Right ventricle myocardium superior (tissue), 1 donor: ENCODE measurements around the gene SGK1. TPM values are rescaled to one million over a fixed set of nuclear protein-coding genes. Genes with fewer than 3 reads are reported as not detected.

Experiments
- ATAC-seq: fragments of 200-7000 bp; cut with Tn5 transposase; one replicate; pipeline ENCODE4 v1.9.1; 2020; ENCODE audit warnings: mild to moderate bottlenecking; ENCODE audit not compliant: poor library complexity
- DNase-seq: peaks from one replicate; pipeline ENCODE4 v3.0.0-alpha.2; 2020
- intact Hi-C: fragments of 100-400 bp; cut with DNase I; formaldehyde crosslinking; loops from one replicate; pipeline ENCODE4 v1.11.2; 2022
- long read RNA-seq: library from polyadenylated mRNA; unstranded; transcript quantifications from one replicate; pipeline ENCODE4 v2.0.0, GENCODE V29; 2021
- total RNA-seq: library from RNA; stranded (reverse); fragmentation: NEBNext Ultra II Directional; extraction: Animal tissue kit (Norgen Biotek cat#: 25700); gene quantifications from one replicate; pipeline ENCODE4 v1.2.1, GENCODE V29; 2021
- donor health status: DM: no; HTN: yes; CAD: no; lungs with severe emphysema.

Gene SGK1
- 23.6 TPM for total RNA-seq
- long read RNA-seq, transcript SGK1-203 (11 exons, 2,414 nt) = minor isoform, 6 of 48 reads
- long read RNA-seq, transcript SGK1-201 (12 exons, 2,401 nt) = minor isoform, 15 of 48 reads
- long read RNA-seq, transcript SGK1-205 (12 exons, 2,686 nt) = major isoform, 21 of 48 reads
- long read RNA-seq, partial matches to known transcripts = 3 of 48 reads
- long read RNA-seq, other reads (novel, unspliced or antisense) = 3 of 48 reads

DNA sequence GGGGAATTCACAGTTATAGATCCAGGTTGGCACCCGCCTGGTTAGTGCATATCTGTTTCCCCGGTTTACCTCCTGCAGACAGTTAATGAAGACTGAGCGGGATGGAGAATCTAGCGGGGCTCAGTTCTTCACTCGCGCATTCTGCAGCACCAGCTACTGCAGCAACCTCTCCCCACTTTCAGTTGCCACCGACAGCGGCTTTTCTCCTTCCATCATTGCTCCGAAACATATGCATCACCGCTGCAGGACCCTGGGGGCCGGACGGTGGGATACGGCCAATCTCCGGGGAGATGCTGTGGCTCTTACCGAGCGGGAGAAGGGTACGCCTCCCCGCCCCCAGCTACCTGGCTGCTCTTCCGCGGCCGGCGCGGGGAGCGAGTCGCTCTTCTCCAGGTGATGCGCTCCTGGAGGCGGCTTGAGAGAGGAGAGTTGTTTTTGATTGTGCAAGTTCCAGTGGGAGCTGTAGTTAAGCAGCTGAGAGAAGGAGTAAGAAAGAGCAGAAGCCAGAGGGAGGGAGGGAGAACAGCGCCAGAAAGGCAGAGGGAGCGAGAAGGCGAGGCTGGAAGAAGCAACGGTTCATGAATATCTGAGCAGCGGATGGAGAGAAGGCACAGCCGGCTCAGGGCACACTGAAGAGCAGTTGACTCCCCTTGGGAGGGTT, at the start of gene SGK1:
SGK1 (minus strand) TSS at position 642 of the 661 bp plus-strand sequence. CDS start 652 bp downstream, outside the sequence.
- intact Hi-C loops = no loop called here
- DNase-seq = peak; percentile 47
- ATAC-seq = peak; percentile 81

DNA sequence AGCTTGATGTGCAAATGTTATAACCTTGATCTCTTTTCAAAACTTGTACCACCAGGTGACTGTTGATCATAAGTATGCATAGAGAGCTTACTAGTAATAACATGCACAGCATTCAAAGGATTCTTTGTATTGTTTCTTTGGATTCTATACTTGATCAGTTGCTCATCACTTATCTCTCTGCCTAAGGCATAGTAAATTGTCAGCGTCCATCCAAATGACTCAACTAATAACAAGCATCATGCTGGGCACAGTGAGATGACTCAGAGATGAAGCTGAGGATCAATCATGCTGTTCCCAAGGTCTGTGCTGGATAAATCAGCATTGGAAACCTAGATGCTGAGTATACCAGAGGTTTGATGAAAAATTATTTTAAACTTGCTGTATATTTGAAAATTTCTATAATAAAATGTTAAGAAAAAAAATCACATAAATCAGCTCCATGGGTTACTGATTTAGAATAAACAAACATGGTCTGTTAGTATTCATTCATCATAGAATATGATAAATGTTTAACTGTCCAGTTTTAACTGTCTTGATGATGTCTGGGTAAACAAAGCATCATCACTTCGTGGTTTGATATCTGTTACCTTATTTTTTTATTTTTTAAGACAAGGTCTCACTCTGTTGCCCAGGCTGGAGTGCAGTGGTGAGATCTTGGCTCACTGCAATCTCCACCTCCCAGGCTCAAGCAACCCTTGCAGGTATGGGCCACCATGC, 45.6 kb upstream of the SGK1 start:
- ATAC-seq (no peak), DNase-seq (no peak)
- intact Hi-C loops = no loop called here

GRCh38 chr6:134361011-134361410, 43.1 kb upstream of the SGK1 start:
- ATAC-seq (no peak), DNase-seq (no peak)
- intact Hi-C loops = no loop called here

DNA sequence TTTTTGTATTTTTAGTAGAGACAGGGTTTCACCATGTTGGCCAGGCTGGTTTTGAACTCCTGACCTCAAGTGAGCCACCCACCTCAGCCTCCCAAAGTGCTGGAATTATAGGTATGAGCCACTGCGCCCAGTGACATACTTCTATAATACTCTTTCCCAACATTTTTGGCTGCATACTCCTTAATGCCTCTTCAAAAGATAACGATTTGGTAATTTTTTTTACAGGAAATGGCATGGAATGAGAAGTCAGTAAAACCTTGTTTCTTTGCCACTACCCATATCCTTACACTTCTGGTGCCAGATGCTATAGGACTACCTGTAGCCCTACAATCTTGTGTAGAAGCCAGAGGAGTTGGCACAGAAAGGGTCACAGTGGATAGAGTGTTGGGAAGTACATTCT, 41.4 kb upstream of the SGK1 start:
- no peak for ATAC-seq
- intact Hi-C loops = no loop called here
- no peak for DNase-seq

- DNase-seq (no peak), ATAC-seq (peak; percentile 94)
- intact Hi-C loops = no loop called here
Measured at GRCh38 chr6:134358320-134358719, 40.4 kb upstream of the SGK1 start.

- DNase-seq = no peak
- intact Hi-C loops = no loop called here
- ATAC-seq = no peak
Measured at GRCh38 chr6:134357022-134357487, 39.1 kb upstream of the SGK1 start.

DNA sequence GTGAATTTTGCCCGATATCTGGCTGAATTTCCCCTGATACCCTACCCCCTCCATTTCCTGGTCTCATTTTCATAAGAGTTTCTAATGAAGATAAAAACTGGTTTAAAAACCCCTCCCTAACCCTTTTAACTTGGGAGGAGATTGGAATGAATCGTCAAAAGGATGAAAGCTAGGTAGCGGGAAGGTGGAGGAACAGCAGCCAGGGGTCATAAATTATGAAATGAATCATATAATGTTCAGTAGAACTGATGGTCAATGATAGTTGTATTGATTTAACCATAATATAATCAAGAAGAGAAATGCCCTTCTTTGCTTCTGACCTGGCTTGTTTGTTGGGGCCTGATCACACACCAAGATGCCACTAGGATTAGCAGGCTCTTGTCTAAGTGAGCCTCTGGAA, 38.5 kb upstream of the SGK1 start:
- no peak for ATAC-seq
- DNase-seq = no peak
- intact Hi-C loops = no loop called here

DNA sequence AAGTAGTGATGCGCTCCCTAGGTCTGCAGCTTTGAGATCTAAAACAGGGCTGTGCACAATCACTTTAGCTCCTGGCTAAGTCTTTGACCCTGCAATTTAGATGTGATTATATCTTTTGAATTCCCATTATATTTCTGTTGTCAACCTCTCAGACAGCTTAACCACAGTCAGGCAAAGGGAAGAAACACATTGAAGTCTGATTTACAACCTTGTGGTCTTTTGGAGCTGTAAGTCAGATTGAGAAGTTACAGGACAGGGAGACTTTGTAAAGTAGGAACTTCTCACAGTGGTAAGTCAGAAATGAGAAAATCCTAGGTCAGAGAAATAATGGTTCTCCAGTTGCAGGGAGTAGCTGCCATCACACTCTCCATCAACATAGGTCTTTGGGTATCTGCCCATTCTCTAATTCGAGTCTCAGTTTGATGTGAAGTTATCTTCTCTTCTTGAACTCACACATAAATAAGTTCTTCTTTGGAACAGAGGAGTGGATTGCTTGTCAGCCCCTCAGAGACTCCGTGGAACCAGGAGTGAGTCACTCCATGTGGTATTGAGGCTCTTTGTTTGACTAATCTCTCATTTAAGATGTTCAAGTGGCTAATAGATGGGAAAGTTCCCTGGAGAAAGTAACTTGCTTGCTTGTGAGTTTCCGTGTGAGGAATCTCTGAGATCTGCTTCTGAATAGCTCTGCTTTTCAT, 35.0 kb upstream of the SGK1 start:
- intact Hi-C loops = no loop called here
- ATAC-seq (no peak), DNase-seq (no peak)

DNA sequence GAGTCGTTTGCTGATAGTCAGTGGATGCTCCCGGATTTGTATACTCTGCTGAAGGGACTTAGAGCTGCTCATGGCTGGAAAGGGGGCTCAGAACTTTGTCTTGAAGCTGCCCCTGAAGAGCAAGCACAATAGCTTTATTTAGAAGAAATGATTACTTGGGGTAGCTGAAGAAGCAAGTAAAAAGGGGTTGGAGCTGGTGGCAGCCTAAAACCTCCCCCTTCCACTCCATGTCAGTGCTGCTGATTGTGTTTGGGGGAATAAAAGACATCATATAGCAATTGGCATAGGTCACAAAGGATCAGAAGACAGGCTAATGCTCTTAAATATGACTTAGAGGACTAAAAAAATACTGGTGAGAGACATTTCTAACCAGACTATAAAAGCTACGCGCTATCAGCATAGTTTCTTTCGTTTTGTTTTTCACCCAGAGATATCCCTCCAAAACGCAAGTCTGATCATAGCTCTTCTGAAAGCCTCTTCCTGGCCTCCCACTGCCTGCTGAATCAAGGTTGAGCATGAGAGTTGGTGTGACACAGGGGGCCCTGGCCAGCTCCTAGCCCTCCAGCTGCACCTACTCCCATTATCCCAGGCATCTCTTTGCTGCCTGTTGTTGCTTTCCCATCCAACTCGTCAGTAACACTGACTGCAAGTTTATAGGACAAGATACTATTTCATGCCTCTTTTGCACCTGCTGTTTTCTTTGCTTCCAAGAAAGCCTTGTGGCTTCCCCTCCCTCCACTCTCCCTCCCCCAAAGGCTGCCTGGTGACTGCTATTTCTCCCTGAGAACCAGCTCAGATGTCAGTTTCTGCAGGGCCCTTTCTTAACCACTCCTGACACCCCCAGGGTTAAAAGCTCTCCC, 33.9 kb upstream of the SGK1 start:
- ATAC-seq = no peak
- DNase-seq = no peak
- intact Hi-C loops = no loop called here

DNA sequence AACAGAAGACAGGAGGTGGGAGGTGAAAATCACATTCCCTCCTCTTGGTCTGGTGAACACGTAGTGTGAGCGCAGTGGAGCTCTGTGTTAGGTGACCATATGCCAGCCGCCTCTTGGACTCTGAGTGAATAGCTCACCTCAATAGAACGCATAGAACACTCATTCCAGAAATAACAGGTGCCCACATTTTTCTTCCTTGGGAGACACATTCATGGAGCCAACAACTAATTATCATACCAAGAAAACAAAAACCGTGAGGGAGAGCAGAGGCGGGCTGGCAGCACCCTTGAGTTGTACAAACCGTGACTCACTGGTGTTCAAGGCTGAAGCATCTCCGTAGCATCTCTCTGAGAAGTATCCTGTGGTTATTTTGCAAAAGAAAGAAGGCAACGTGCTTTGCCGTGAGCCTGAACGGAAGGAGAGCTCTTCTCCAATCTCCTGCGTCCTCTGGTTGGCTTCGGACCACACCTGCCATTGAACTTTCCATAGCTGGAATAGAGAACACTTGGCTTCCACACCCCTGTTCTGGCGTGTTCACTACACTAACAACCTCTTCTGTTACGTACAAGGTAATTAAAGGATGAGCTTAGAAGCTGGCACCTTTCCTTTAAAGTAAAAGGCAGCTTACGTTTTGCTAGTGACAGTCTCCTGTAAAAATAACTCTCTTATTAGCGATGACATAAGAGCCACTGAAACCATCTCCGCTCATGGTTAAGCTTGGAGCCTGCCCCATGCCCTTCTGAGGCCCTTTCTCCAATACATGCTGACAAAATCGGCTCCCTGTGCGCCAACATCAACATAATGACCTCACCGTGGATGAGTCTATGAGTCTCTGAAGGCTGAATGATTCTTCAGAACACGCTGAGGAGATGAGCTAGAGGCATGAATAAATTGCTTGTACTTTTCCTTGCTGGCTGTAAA, 30.2 kb upstream of the SGK1 start:
- DNase-seq = peak; percentile 52
- intact Hi-C loops = no loop called here

GRCh38 chr6:134346932-134347545, 29.1 kb upstream of the SGK1 start:
- DNase-seq = no peak
- intact Hi-C loops = no loop called here
- no peak for ATAC-seq

More for the DNA sequence above, 30.2 kb upstream of the SGK1 start:
- peak; percentile 34 for ATAC-seq

- peak; percentile 74 for ATAC-seq
- peak; percentile 76 for DNase-seq
- intact Hi-C loops = no loop called here
Measured at GRCh38 chr6:134345789-134346188, 27.9 kb upstream of the SGK1 start.

- no peak for DNase-seq
- ATAC-seq = peak; percentile 30
- intact Hi-C loops = no loop called here
Measured at GRCh38 chr6:134343066-134343465, 25.2 kb upstream of the SGK1 start.

DNA sequence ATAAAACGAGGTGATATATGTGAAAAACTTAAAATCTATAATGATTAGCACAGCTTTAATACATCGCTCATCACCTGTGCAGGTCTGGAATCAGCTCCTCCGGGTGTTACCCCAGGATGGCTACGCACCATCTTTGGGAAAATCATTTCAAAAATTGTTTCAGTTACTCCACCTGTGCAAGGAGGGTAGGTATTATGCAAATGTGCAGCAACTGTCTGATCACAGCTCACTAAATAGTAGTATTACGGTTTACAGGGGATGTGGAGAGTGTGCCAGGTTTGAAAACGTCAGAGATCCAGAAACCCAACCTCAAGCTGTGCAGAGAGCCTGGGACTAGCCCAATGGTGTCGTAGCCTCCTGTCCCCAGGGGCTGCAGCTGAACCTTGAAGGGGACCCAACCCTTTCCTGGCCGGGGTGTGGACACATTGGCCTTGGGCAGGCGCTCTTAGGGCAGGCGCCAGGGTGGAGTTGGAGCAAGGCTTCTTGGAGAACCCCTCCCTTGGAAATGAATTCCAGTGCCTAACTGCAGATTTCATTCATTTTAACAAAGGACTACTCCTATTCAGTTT, 24.2 kb upstream of the SGK1 start:
- intact Hi-C loops = no loop called here
- ATAC-seq (peak; percentile 65), DNase-seq (peak; percentile 81)

DNA sequence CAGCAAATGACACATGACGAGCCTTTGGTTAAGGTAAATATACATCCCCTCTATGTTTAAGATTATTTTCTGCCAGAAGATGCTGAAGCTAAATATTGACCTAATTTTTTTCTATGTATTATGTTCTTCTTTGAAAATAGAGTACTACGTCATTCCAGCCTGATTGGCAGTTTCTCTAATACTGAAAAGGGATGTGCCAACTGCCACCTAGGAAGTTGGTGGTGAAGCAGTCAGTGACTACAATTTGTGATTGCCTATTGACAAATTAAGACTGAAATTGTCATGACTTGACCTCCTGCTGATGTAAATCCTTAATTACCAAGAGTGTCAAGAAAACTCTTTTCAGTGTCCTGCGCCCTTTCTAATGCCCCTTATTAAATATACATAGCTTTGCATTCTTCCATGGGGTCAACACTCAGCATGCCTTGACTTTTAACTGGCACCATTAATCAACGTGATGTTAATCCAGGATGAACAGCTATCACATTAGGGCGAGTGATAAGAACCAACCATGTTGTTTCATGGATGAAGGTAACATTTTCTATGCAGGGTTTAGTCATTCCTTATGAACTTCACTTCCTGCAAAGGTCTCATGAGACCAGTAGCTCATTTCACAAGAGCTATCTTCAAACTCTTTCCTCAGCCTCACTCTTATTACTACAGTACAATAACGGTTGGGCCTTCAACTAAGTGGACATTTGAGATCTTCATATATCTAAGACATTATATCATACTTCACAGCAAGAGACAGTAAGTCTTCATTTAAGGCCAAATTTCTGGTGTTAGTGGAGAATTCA, 22.5 kb upstream of the SGK1 start:
- intact Hi-C loops = no loop called here

GRCh38 chr6:134339216-134339615, 21.3 kb upstream of the SGK1 start:
- DNase-seq (no peak), ATAC-seq (no peak)
- intact Hi-C loops = no loop called here

More for the DNA sequence above, 22.5 kb upstream of the SGK1 start:
- ATAC-seq (no peak), DNase-seq (no peak)
